Bronchial smooth muscle cell (primary cell): ENCODE results near the gene CSF3R. TPM values are rescaled to one million over a fixed set of nuclear protein-coding genes. Genes with fewer than 3 reads are reported as not detected.

ENCODE experiments used
- total RNA-seq: library from RNA; depleted of rRNA; stranded (reverse); fragments of >200 nt; gene quantifications from 2 replicates; pipeline ENCODE4 v1.2.1, GENCODE V29; 2014

CSF3R gene
- total RNA-seq: under 0.01 TPM in 2 replicates

DNA sequence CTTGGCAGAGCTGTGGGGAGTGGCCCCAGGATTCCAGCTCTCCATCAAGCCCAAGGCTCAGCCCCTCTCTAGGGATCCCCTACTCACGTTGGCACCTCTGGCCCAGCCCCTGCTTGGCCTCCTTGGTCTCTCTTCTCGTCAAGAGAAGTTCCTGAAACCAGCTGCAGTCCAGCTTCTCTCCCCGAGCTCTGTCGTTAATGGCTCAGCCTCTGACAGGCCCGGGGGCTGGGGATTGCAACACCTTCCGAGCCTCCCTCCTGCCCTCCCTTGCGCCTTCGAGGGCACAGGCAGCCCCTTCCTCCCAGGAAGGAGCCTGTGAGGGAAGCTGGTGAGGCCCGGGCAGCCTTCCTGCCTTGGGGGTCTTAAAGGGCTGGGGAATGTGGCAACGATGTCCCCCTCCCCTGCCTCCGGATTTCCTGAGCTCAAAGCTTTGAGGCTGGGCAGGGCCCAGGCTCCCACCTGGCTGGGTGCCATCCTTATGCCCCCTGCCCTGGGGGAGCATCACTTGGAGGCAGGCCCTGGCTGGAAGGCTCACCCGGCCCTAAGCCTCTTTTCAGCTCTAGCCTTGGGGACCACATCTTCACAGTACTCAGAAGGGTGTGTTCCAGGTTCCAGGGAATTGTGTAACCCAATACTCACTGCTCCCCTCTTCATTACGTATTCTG, at the start of gene CSF3R:
CSF3R (minus strand) TSS at position 190 of the 665 bp plus-strand sequence. CDS start 3,417 bp downstream, outside the sequence.

DNA sequence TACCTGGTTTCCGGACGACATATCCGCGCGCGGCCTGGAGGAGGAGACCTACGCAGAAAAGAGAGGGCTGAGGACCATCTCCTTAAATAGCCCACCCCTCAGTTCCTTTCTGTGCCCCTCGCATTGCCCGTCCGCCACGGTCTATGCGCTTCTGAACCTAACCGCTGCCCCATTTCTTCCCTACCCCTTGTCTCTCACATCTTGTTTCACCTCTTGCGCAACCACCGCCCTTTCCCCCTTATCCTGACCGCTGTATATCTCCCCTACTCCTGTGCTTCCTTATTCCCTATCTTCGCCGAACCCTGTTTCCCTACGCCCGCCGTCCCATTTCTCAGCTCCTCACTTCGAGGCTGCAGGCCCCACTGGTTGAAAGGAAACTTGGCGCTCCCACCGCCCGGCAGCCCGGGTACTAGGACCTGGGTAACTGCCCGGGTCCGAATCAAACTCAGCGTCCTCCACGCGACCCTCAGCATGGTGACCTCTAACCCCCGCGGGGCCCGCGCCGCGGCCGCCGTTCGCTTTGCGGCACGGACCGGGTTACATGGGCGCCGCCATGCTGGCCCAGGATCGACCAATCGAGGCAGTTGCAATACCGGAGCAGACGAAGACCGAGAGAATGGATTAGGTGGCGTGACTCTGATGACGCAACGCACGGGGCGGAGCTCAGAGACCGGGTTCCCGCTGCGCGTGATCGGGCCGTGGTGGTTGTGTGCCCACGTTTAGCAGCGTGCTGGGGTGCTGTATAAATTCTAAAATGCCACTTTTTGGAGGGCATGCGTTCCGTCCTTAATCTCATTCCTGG, 18.7 kb downstream of the CSF3R start, which contains the start of gene MRPS15:
MRPS15 (minus strand) TSS at position 582 of the 802 bp plus-strand sequence; CDS start at position 473, 109 bp downstream.

DNA sequence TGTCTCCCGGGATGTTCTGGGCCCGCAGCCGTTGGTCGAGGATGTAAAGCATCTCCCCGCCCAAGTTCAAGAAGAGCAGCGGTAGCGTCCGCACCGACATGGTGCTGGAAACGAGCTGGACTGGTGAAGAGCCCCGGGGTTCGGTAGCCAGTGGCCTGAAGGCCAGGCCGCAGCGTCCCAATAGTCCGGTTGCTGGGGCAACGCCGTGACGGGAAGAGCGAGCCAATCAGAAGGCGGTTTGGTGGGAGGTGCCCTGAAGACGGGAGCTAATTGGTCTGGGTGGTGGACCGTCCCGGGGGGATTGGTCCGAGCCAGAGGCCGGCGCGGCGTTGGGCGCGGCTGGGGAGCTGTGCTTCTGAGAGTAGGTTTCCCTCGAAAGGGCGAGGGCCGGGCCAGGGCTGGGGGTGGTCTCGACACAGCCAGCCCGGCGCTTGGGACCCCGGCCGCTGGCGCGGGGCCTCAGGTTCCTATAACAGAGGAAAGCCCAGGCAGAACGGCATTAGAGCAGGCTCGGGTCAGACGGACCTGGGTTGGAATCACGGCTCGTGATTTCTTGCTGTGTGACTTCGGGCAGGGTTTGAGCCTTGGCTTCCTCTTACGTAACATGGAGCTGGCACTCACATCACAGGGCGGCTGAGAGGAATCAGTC, 32.3 kb downstream of the CSF3R start, which contains the start of gene OSCP1:
OSCP1 (minus strand) TSS at position 182 of the 649 bp plus-strand sequence; CDS start at position 100, 82 bp downstream.

Other genes starting within 250 kb of the CSF3R start
- gene SH3D21, start 176.5 kb downstream of the CSF3R start, total RNA-seq: 1.5 and 2.5 TPM in 2 replicates
- gene EVA1B, start 159.3 kb downstream of the CSF3R start, total RNA-seq: 113 and 186 TPM in 2 replicates
- 9.6 and 11.5 TPM in 2 replicates for gene STK40, start 97.0 kb downstream of the CSF3R start, total RNA-seq
- gene LSM10, start 85.0 kb downstream of the CSF3R start, total RNA-seq: 10.6 and 14.3 TPM in 2 replicates
- 12.0 and 15.3 TPM in 2 replicates for gene OSCP1, start 32.5 kb downstream of the CSF3R start, total RNA-seq
- gene MRPS15, start 18.5 kb downstream of the CSF3R start, total RNA-seq: 31.9 and 59.6 TPM in 2 replicates